ENCODE measurements around the gene SOX18. TPM values are rescaled to one million over a fixed set of nuclear protein-coding genes. Genes with fewer than 3 reads are reported as not detected.
"Not testable (repeated sequence)": the region's sequence is repeated elsewhere in the genome, so short reads cannot be mapped to it uniquely, and the experiment has no call there.

Gene SOX18
- total and polyA plus RNA-seq, 2 of the 8 experiments (the other 6 are each of a cell fraction or from before 2014, with no cell fraction given): 0.09 TPM; not detected in 1

GRCh38 chr20:64088586-64088985 is 39.1 kb upstream of the SOX18 start:
- H2BK5ac ChIP-seq (ENCODE audit: low read depth, low read length); H3K79me1 ChIP-seq (ENCODE audit: low read depth, low read length); H4K91ac ChIP-seq (replicated peaks; ENCODE audit: insufficient read length, low read length); H3K27ac ChIP-seq (ENCODE audit: low read depth, low read length); FAIRE-seq; H4K20me1 ChIP-seq (replicated peaks in 1 of 2; ENCODE audit: control insufficient read depth in 1 of 2, insufficient read depth in 2 of 2, low read length in 2 of 2); H2AK5ac ChIP-seq (ENCODE audit: low read depth, low read length); H4K8ac ChIP-seq (ENCODE audit: extremely low read depth, insufficient read depth, low read length); H3K14ac ChIP-seq (ENCODE audit: insufficient read length); H3K4ac ChIP-seq (replicated peaks; ENCODE audit: insufficient read length, low read depth, low read length); H3K79me2 ChIP-seq (ENCODE audit: control insufficient read depth in 1 of 2, insufficient read depth in 2 of 2, low read length in 2 of 2); DNase-seq (ENCODE audit: low read depth in 1 of 2, low spot score in 2 of 2); H3K4me3 ChIP-seq (ENCODE audit: extremely low read depth in 1 of 4, insufficient read depth in 2 of 4, low read depth in 3 of 4, low read length in 4 of 4); H3K4me2 ChIP-seq (ENCODE audit: insufficient read depth in 1 of 2, low read depth in 2 of 2, low read length in 2 of 2); H3K18ac ChIP-seq (ENCODE audit: extremely low read depth, low read length); H2BK120ac ChIP-seq (replicated peaks; ENCODE audit: low read depth, low read length); H3K23ac ChIP-seq (ENCODE audit: insufficient read length); H3K9me3 ChIP-seq (ENCODE audit: insufficient read depth in 2 of 2, low read depth in 1 of 2, low read length in 1 of 2); H3K9ac ChIP-seq (replicated peaks in 1 of 4; ENCODE audit: extremely low read depth in 1 of 4, low read depth in 3 of 4, low read length in 3 of 4); H2BK12ac ChIP-seq (ENCODE audit: low read depth, low read length); H3K36me3 ChIP-seq (ENCODE audit: control insufficient read depth in 2 of 4, insufficient read depth in 4 of 4, low read length in 3 of 4); H2BK20ac ChIP-seq (ENCODE audit: low read length); H4K5ac ChIP-seq (ENCODE audit: insufficient read length, low read depth, low read length); POLR2A ChIA-PET (ENCODE audit: partially characterized antibody); H2AFZ ChIP-seq (ENCODE audit: low read length); H3K56ac ChIP-seq (replicated peaks; ENCODE audit: insufficient read length, low read depth, low read length); H3K23me2 ChIP-seq (ENCODE audit: low read depth, low read length); H2BK15ac ChIP-seq (ENCODE audit: low read length): not testable (repeated sequence)
- Histone ChIP-seq H3K27me3 (replicated peaks in 1 of 4; ENCODE audit: control insufficient read depth in 3 of 4, extremely low read depth in 1 of 4, insufficient read depth in 3 of 4, low read length in 3 of 4) (peaks cover 5 to 29% (median 21%) of the 10 kb centered on the region in 4 experiments), H3K4me1 (replicated peaks in 1 of 4; ENCODE audit: control insufficient read depth in 3 of 4, insufficient read depth in 4 of 4, low read length in 3 of 4) (peaks cover 4 to 12% (median 8%) of the 10 kb centered on the region in 4 experiments)
- CTCF ChIA-PET (ENCODE audit: partially characterized antibody): interaction anchor here (1.4 to 13.0 kb wide), 3 partner anchors 10 to 29 kb away, joined by 3 to 144 read pairs (median 5); no protein-coding TSS in a partner anchor

- H4K8ac ChIP-seq (ENCODE audit: extremely low read depth, insufficient read depth, low read length); H3K56ac ChIP-seq (replicated peaks; ENCODE audit: insufficient read length, low read depth, low read length); H3K4me3 ChIP-seq (ENCODE audit: extremely low read depth in 1 of 4, insufficient read depth in 2 of 4, low read depth in 3 of 4, low read length in 4 of 4); DNase-seq (ENCODE audit: low read depth in 1 of 2, low spot score in 2 of 2); H2BK120ac ChIP-seq (replicated peaks; ENCODE audit: low read depth, low read length); H4K91ac ChIP-seq (replicated peaks; ENCODE audit: insufficient read length, low read length); H4K5ac ChIP-seq (ENCODE audit: insufficient read length, low read depth, low read length); H3K79me1 ChIP-seq (ENCODE audit: low read depth, low read length); H3K14ac ChIP-seq (ENCODE audit: insufficient read length); H2BK20ac ChIP-seq (ENCODE audit: low read length); H3K4ac ChIP-seq (replicated peaks; ENCODE audit: insufficient read length, low read depth, low read length); H3K36me3 ChIP-seq (ENCODE audit: control insufficient read depth in 2 of 4, insufficient read depth in 4 of 4, low read length in 3 of 4); H3K79me2 ChIP-seq (ENCODE audit: control insufficient read depth in 1 of 2, insufficient read depth in 2 of 2, low read length in 2 of 2); H2BK12ac ChIP-seq (ENCODE audit: low read depth, low read length); H3K9ac ChIP-seq (replicated peaks in 1 of 4; ENCODE audit: extremely low read depth in 1 of 4, low read depth in 3 of 4, low read length in 3 of 4); H3K23ac ChIP-seq (ENCODE audit: insufficient read length); H3K18ac ChIP-seq (ENCODE audit: extremely low read depth, low read length); FAIRE-seq; POLR2A ChIA-PET (ENCODE audit: partially characterized antibody); H2AK5ac ChIP-seq (ENCODE audit: low read depth, low read length); H3K4me2 ChIP-seq (ENCODE audit: insufficient read depth in 1 of 2, low read depth in 2 of 2, low read length in 2 of 2); H4K20me1 ChIP-seq (replicated peaks in 1 of 2; ENCODE audit: control insufficient read depth in 1 of 2, insufficient read depth in 2 of 2, low read length in 2 of 2); H3K9me3 ChIP-seq (ENCODE audit: insufficient read depth in 2 of 2, low read depth in 1 of 2, low read length in 1 of 2); H2AFZ ChIP-seq (ENCODE audit: low read length); H3K27ac ChIP-seq (ENCODE audit: low read depth, low read length); H2BK5ac ChIP-seq (ENCODE audit: low read depth, low read length); H2BK15ac ChIP-seq (ENCODE audit: low read length): not testable (repeated sequence)
- CTCF ChIA-PET (ENCODE audit: partially characterized antibody): interaction anchor here (4.9 to 13.0 kb wide), 3 partner anchors 13 to 32 kb away, joined by 41 to 144 read pairs (median 139); partner anchors contain the start of genes SOX18 and TCEA2
- 97% methylated on average over 5 of the region's 36 CpGs; no CpG with 5 or more reads in 1 of the 2 experiments for WGBS, 2 experiments (ENCODE audit: extremely low coverage in 1 of 2, insufficient coverage in 1 of 2, insufficient read length in 1 of 2, insufficient replicate concordance in 2 of 2, low coverage in 1 of 2, low lambda C conversion rate in 2 of 2, missing lambda C conversion rate in 1 of 2)
- Histone ChIP-seq H3K4me1 (replicated peaks in 1 of 4; ENCODE audit: control insufficient read depth in 3 of 4, insufficient read depth in 4 of 4, low read length in 3 of 4) (peaks cover 4 to 18% (median 13%) of the 10 kb centered on the region in 4 experiments), H3K27me3 (replicated peaks in 1 of 4; ENCODE audit: control insufficient read depth in 3 of 4, extremely low read depth in 1 of 4, insufficient read depth in 3 of 4, low read length in 3 of 4) (peaks cover 5 to 38% (median 29%) of the 10 kb centered on the region in 4 experiments), H3K23me2 (ENCODE audit: low read depth, low read length) (peaks cover 12% of the 10 kb centered on the region; the same call in 1 of the 2 replicates)
Measured at GRCh38 chr20:64087226-64087825, 37.9 kb upstream of the SOX18 start.

All from H1 (cell line).